ENCODE measurements around the gene POLR1E. TPM values are rescaled to one million over a fixed set of nuclear protein-coding genes. Genes with fewer than 3 reads are reported as not detected.

Gene POLR1E
- total RNA-seq, 6 experiments from 2014 or later = 11.7 to 18.1 (median 14.4) TPM

DNA sequence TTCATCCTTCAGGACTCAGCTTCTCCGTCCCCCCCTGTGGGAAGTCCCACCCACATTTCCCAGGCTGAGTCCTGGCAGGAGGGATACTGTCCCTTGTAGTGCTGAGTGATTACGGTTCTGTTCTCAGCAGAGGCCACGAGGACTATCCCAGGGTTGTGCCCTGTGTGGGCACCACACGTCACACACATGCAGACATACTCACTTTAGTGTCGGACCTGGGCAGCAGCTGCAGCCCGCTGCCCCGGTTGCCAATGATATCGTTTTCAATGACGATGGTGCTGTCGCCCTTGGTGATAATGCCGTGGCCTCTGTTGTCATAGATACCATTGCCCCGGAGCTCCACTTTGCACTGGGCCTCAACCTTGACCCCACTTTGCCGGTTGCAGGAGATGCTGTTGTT lies 32.2 kb downstream of the POLR1E start:
- TF ChIP-seq POLR2A (IDR thresholded peaks at IDR 0.05) (no peak), CTCF (IDR thresholded peaks at IDR 0.05) (no peak)
- no peaks in the 10 kb centered on the region for H3K4me1 ChIP-seq
- no peak overlapping the region for H3K27ac ChIP-seq
- no peaks in the 10 kb centered on the region for H3K9me3 ChIP-seq
- 100% methylated on average over 1 of the region's 13 CpGs for WGBS (ENCODE audit: insufficient coverage, low coverage, low lambda C conversion rate, missing lambda C conversion rate)
- no peaks in the 10 kb centered on the region for H3K27me3 ChIP-seq
- intact Hi-C loops (cut with DNase I) = no loop called here
- ATAC-seq (no peak), DNase-seq (no peak)
- H3K4me3 ChIP-seq = no peak overlapping the region
- H3K36me3 ChIP-seq = peaks cover 0 to 10% (median under 1%) of the 10 kb centered on the region in 4 donors

DNA sequence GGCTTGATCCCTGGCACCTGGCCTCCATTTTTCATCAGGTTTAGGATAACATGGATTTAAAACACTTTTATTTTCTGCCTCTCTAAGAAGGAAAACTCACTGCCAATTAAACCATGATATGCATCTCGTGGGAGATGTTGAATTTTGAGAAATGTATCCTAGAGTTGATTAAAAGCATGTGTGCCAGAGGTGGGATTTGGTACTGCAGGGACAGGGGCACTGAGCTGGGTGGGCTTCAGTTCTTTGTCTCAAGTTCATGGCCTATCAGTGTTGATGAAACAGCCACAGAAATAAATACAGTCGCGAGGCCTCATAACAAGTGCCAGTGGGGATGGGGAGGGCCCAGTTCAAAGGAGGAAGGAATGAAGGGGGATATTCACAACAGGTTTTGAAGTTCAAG lies 34.9 kb downstream of the POLR1E start:
- TF ChIP-seq POLR2A (IDR thresholded peaks at IDR 0.05) (no peak), CTCF (IDR thresholded peaks at IDR 0.05) (no peak)
- Histone ChIP-seq H3K4me3 (no peak overlapping the region), H3K4me1 (no peaks in the 10 kb centered on the region), H3K9me3 (no peaks in the 10 kb centered on the region), H3K36me3 (peaks cover 0 to 11% (median under 1%) of the 10 kb centered on the region in 4 donors), H3K27ac (no peak overlapping the region), H3K27me3 (no peaks in the 10 kb centered on the region)
- DNase-seq (no peak), ATAC-seq (no peak)
- intact Hi-C loops (cut with DNase I) = no loop called here
- 85% methylated on average over 3 of the region's 3 CpGs for WGBS (ENCODE audit: insufficient coverage, low coverage, low lambda C conversion rate, missing lambda C conversion rate)

GRCh38 chr9:37521111-37521510 lies 35.4 kb downstream of the POLR1E start:
- Histone ChIP-seq H3K36me3 (peaks cover 0 to 11% (median under 1%) of the 10 kb centered on the region in 4 donors), H3K27me3 (no peaks in the 10 kb centered on the region), H3K27ac (no peak overlapping the region), H3K4me3 (no peak overlapping the region), H3K4me1 (no peaks in the 10 kb centered on the region), H3K9me3 (no peaks in the 10 kb centered on the region)
- DNase-seq = no peak
- no peak for ATAC-seq
- no peak for TF ChIP-seq CTCF (IDR thresholded peaks at IDR 0.05)
- TF ChIP-seq POLR2A (IDR thresholded peaks at IDR 0.05) = no peak
- intact Hi-C loops (cut with DNase I) = no loop called here
- 83% methylated on average over 2 of the region's 10 CpGs for WGBS (ENCODE audit: insufficient coverage, low coverage, low lambda C conversion rate, missing lambda C conversion rate)

GRCh38 chr9:37522971-37523370 lies 37.2 kb downstream of the POLR1E start:
- H3K27me3 ChIP-seq = no peaks in the 10 kb centered on the region
- no peak overlapping the region for H3K4me3 ChIP-seq
- intact Hi-C loops (cut with DNase I) = no loop called here
- H3K27ac ChIP-seq = no peak overlapping the region
- 83% methylated on average over 1 of the region's 2 CpGs for WGBS (ENCODE audit: insufficient coverage, low coverage, low lambda C conversion rate, missing lambda C conversion rate)
- DNase-seq (no peak), ATAC-seq (no peak)
- no peak for TF ChIP-seq POLR2A (IDR thresholded peaks at IDR 0.05)
- TF ChIP-seq CTCF (IDR thresholded peaks at IDR 0.05) = no peak
- H3K9me3 ChIP-seq = no peaks in the 10 kb centered on the region
- no peaks in the 10 kb centered on the region for H3K4me1 ChIP-seq
- peaks cover 0 to 11% (median under 1%) of the 10 kb centered on the region in 4 donors for H3K36me3 ChIP-seq

DNA sequence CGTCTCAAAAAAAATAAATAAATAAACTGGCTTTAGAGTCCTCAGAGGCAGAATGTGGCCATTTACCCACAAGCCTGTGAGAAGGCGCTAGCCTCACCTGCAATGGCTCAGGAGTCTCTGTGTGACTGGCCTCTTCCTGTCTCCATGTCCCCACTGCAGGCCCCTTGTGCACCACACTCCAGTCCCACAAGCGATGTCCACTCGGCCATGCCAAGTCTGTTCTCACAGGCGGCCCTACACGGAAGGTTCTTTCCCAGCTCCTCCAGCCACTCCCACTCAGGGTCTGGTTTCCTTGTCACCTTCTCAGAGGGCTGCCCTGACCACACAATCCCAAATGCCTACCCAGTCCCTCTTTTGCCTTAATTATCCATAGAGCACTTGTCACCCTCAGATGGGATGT lies 38.2 kb downstream of the POLR1E start:
- H3K36me3 ChIP-seq = peaks cover 0 to 11% (median 0%) of the 10 kb centered on the region in 4 donors
- intact Hi-C loops (cut with DNase I) = no loop called here
- ATAC-seq (no peak), DNase-seq (no peak)
- no peaks in the 10 kb centered on the region for H3K9me3 ChIP-seq
- H3K27me3 ChIP-seq = no peaks in the 10 kb centered on the region
- H3K4me1 ChIP-seq = no peaks in the 10 kb centered on the region
- no peak for TF ChIP-seq POLR2A (IDR thresholded peaks at IDR 0.05)
- no peak for TF ChIP-seq CTCF (IDR thresholded peaks at IDR 0.05)
- 100% methylated on average over 1 of the region's 6 CpGs for WGBS (ENCODE audit: insufficient coverage, low coverage, low lambda C conversion rate, missing lambda C conversion rate)
- no peak overlapping the region for H3K4me3 ChIP-seq
- no peak overlapping the region for H3K27ac ChIP-seq
